IMR-90 (cell line): ENCODE measurements around the gene CPD. TPM values are rescaled to one million over a fixed set of nuclear protein-coding genes. Genes with fewer than 3 reads are reported as not detected.

ENCODE experiments used
- ATAC-seq: fragments of 200-7000 bp; cut with Tn5 transposase; 2 replicates; pipeline ENCODE4 v1.9.1; 2020; ENCODE audit warnings: low read depth, mild to moderate bottlenecking, moderate library complexity
- BruUV-seq: library from RNA; stranded (reverse); fragments of 400-500 nt; replicated peaks from 2 replicates; lab custom pipeline; 2021; lab: Mats Ljungman, UMichigan
- CTCF ChIA-PET: fragments of 300-600 bp; formaldehyde crosslinking; extraction: SDS; loops from one replicate; lab custom pipeline; 2021; ENCODE audit warnings: antibody characterized with exemption; lab: Yijun Ruan, JAX
- POLR2A ChIA-PET: fragments of 300-600 bp; sonication (Branson Sonifier 250); formaldehyde crosslinking; loops from one replicate; lab custom pipeline; 2022; ENCODE audit warnings: antibody characterized with exemption; ENCODE audit not compliant: unreplicated experiment; lab: Charles Lee
- DNase-seq: peaks from one replicate; pipeline ENCODE4 v3.0.0; 2013
- H2AFZ ChIP-seq: replicated peaks from 2 replicates; pipeline ENCODE3; 2013; ENCODE audit warnings: low read length, mild to moderate bottlenecking; ENCODE audit not compliant: poor library complexity
- H2AK5ac ChIP-seq: 2 replicates; pipeline ENCODE4 v1.6.1; 2013; ENCODE audit warnings: low read depth, low read length, inconsistent platforms
- H2AK9ac ChIP-seq: replicated peaks from 2 replicates; pipeline ENCODE3; 2013; ENCODE audit warnings: mild to moderate bottlenecking, low read depth, low read length, moderate library complexity; ENCODE audit not compliant: poor library complexity
- H2BK120ac ChIP-seq: 2 replicates; pipeline ENCODE4 v1.6.1; 2013; ENCODE audit warnings: low read depth, low read length, inconsistent platforms
- H2BK15ac ChIP-seq: 3 replicates; pipeline ENCODE4 v1.6.1; 2013; ENCODE audit warnings: low read depth, low read length, inconsistent platforms
- H2BK20ac ChIP-seq: 2 replicates; pipeline ENCODE4 v1.6.1; 2013; ENCODE audit warnings: low read depth, mild to moderate bottlenecking, inconsistent platforms, low read length, moderate library complexity
- H2BK5ac ChIP-seq: 2 replicates; pipeline ENCODE4 v1.6.1; 2013; ENCODE audit warnings: mild to moderate bottlenecking, low read depth, low read length, inconsistent platforms; ENCODE audit not compliant: poor library complexity, severe bottlenecking
- H3K14ac ChIP-seq: replicated peaks from 2 replicates; pipeline ENCODE4 v1.6.1; 2013; ENCODE audit warnings: low read depth, low read length, inconsistent platforms
- H3K18ac ChIP-seq: 2 replicates; pipeline ENCODE4 v1.6.1; 2013; ENCODE audit warnings: low read depth, low read length, control low read depth
- H3K23ac ChIP-seq: 2 replicates; pipeline ENCODE4 v1.6.1; 2013; ENCODE audit warnings: low read depth, low read length, inconsistent platforms
- H3K27ac ChIP-seq: 2 replicates; pipeline ENCODE4 v1.5.1; 2013; ENCODE audit warnings: mild to moderate bottlenecking, control low read depth, low read length; ENCODE audit not compliant: insufficient read depth
- H3K27me3 ChIP-seq: 2 replicates; pipeline ENCODE4 v1.6.1; 2013; ENCODE audit warnings: low read length; ENCODE audit not compliant: control insufficient read depth, insufficient read depth
- H3K36me3 ChIP-seq: 2 replicates; pipeline ENCODE4 v1.6.1; 2013; ENCODE audit warnings: low read length, mixed read lengths; ENCODE audit not compliant: control insufficient read depth, insufficient read depth
- H3K4ac ChIP-seq: 2 replicates; pipeline ENCODE4 v1.6.1; 2013; ENCODE audit warnings: low read depth, low read length, inconsistent platforms
- H3K4me1 ChIP-seq: 2 replicates; pipeline ENCODE4 v1.6.1; 2013; ENCODE audit warnings: low read length, mixed read lengths; ENCODE audit not compliant: control insufficient read depth, insufficient read depth
- H3K4me2 ChIP-seq: 2 replicates; pipeline ENCODE4 v1.6.1; 2013; ENCODE audit warnings: low read depth, mild to moderate bottlenecking, control low read depth, low read length, moderate library complexity
- H3K4me3 ChIP-seq: 2 replicates; pipeline ENCODE4 v1.5.1; 2013; ENCODE audit warnings: low read depth, mild to moderate bottlenecking, control low read depth, low read length, moderate library complexity; ENCODE audit not compliant: insufficient read depth
- H3K56ac ChIP-seq: 2 replicates; pipeline ENCODE4 v1.6.1; 2013; ENCODE audit warnings: low read length, inconsistent platforms; ENCODE audit not compliant: insufficient read depth; ENCODE audit errors: extremely low read depth
- H3K79me1 ChIP-seq, 2 experiments: 2 replicates each; pipeline ENCODE4 v1.6.1; 2013; ENCODE audit warnings: low read length in 2 of 2, inconsistent platforms in 1 of 2, low read depth in 1 of 2
- H3K9ac ChIP-seq: 2 replicates; pipeline ENCODE4 v1.6.1; 2013; ENCODE audit warnings: low read depth, low read length, control low read depth
- H3K9me1 ChIP-seq: 2 replicates; pipeline ENCODE4 v1.6.1; 2013; ENCODE audit warnings: low read length, inconsistent platforms; ENCODE audit not compliant: insufficient read depth
- H3K9me3 ChIP-seq: 2 replicates; pipeline ENCODE4 v1.6.1; 2013; ENCODE audit warnings: low read length; ENCODE audit not compliant: control insufficient read depth, insufficient read depth
- H4K20me1 ChIP-seq: 2 replicates; pipeline ENCODE4 v1.6.1; 2013; ENCODE audit warnings: low read length, inconsistent platforms; ENCODE audit not compliant: insufficient read depth
- H4K5ac ChIP-seq: 2 replicates; pipeline ENCODE4 v1.6.1; 2013; ENCODE audit warnings: mild to moderate bottlenecking, low read depth, low read length, control low read depth
- H4K8ac ChIP-seq, 2 experiments: 2 replicates each; pipeline ENCODE4 v1.6.1; 2013; ENCODE audit warnings: low read depth in 2 of 2, low read length in 2 of 2, control low read depth in 1 of 2, inconsistent platforms in 1 of 2
- H4K91ac ChIP-seq: 2 replicates; pipeline ENCODE4 v1.6.1; 2013; ENCODE audit warnings: low read depth, low read length, inconsistent platforms; ENCODE audit not compliant: insufficient read depth
- CTCF ChIP-seq: conservative IDR thresholded peaks from 2 replicates; pipeline ENCODE4 v1.5.1; 2012; ENCODE audit warnings: mild to moderate bottlenecking, low read depth, low read length, improper control_type of control experiment
- MAFK ChIP-seq: IDR thresholded peaks from 2 replicates; pipeline ENCODE4 v1.6.1; 2012; ENCODE audit warnings: low read depth, low read length, improper control_type of control experiment
- MAZ ChIP-seq: IDR thresholded peaks from 2 replicates; pipeline ENCODE4 v1.6.1; 2012; ENCODE audit warnings: low read depth, mild to moderate bottlenecking, low read length, improper control_type of control experiment, moderate library complexity, borderline replicate concordance
- MXI1 ChIP-seq: IDR thresholded peaks from 2 replicates; pipeline ENCODE4 v1.6.1; 2012; ENCODE audit warnings: low read depth, mild to moderate bottlenecking, low read length, moderate library complexity, borderline replicate concordance
- NFE2L2 ChIP-seq: fragments of 150-350 bp; IDR thresholded peaks from 2 replicates; pipeline ENCODE4 v1.6.1; 2016; ENCODE audit warnings: low read depth, mild to moderate bottlenecking, low read length
- RCOR1 ChIP-seq: IDR thresholded peaks from 2 replicates; pipeline ENCODE4 v1.6.1; 2012; ENCODE audit warnings: mild to moderate bottlenecking, low read length, improper control_type of control experiment; ENCODE audit not compliant: insufficient replicate concordance
- WGBS, 2 experiments: methylation state at CpG; one replicate each; pipeline versions ENCODE4 v1.1.5 to v1.1.7; 2013; ENCODE audit warnings: missing lambda C conversion rate in 2 of 2; ENCODE audit not compliant: insufficient read length in 1 of 2; ENCODE audit errors: extremely low coverage in 2 of 2; 5-methylcytosine and 5-hydroxymethylcytosine counted together
- dilution Hi-C: fragments of 300-500 bp; cut with HindIII; formaldehyde crosslinking; loops from one replicate; pipeline ENCODE4 v1.14.3; 2018; ENCODE audit warnings: low sequenced_read_pairs; ENCODE audit not compliant: unreplicated experiment
- in situ Hi-C: fragments of 300-500 bp; cut with MboI; formaldehyde crosslinking; loops from 3 replicates; pipeline ENCODE4 v1.14.3; 2019; ENCODE audit warnings: low sequenced_read_pairs, inconsistent platforms, mixed read lengths
- intact Hi-C: fragments of 100-400 bp; cut with micrococcal nuclease; formaldehyde crosslinking; loops from 2 replicates; pipeline ENCODE4 v1.10.0; 2022
- polyA plus RNA-seq, 3 experiments: library from polyadenylated mRNA; depleted of rRNA; stranded (reverse); fragments of >200 nt; gene quantifications; 2 replicates each; pipeline ENCODE4 v1.2.3, GENCODE V29; 2012; ENCODE audit warnings: low replicate concordance in 1 of 3
- total RNA-seq: library from RNA; depleted of rRNA; stranded (reverse); fragments of >200 nt; gene quantifications from 2 replicates; pipeline ENCODE4 v1.2.3, GENCODE V29; 2012
- TF ChIP-seq, protein P1 (sequence below): fragments of 150-350 bp; IDR thresholded peaks from 2 replicates; pipeline ENCODE4 v1.6.1; 2017; ENCODE audit warnings: mild to moderate bottlenecking, antibody characterized with exemption, low read length, low read depth

CPD gene
- total and polyA plus RNA-seq, 2 of the 4 experiments (the other 2 are of a cell fraction) = 23.4 to 94.5 TPM

- ATAC-seq (no peak), DNase-seq (no peak)
- peak overlapping the region; percentile 58 for H3K4ac ChIP-seq
- no peak overlapping the region for H3K9ac ChIP-seq
- TF ChIP-seq CTCF (no peak), MAZ (no peak), RCOR1 (no peak), NFE2L2 (no peak), MAFK (no peak), MXI1 (no peak)
- TF ChIP-seq, protein P1, sequence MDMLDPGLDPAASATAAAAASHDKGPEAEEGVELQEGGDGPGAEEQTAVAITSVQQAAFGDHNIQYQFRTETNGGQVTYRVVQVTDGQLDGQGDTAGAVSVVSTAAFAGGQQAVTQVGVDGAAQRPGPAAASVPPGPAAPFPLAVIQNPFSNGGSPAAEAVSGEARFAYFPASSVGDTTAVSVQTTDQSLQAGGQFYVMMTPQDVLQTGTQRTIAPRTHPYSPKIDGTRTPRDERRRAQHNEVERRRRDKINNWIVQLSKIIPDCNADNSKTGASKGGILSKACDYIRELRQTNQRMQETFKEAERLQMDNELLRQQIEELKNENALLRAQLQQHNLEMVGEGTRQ = no peak
- H3K4me3 ChIP-seq = no peak overlapping the region
- in situ Hi-C loops = no loop called here
- peaks cover 20 to 46% of the 10 kb centered on the region in 2 experiments; a peak in 3 of 4 replicates for H3K79me1 ChIP-seq
- H2BK20ac ChIP-seq = no peak overlapping the region
- no peak overlapping the region for H3K4me2 ChIP-seq
- H3K27ac ChIP-seq = no peak overlapping the region; the same call in 1 of the 2 replicates
- POLR2A ChIA-PET = no interaction called here
- H3K36me3 ChIP-seq = peaks cover 24% of the 10 kb centered on the region
- H2BK120ac ChIP-seq = no peak overlapping the region
- no peak overlapping the region for H2AFZ ChIP-seq
- 0 out of 2 replicates have a peak overlapping the region, but pooled peaks have one; percentile 80 for H4K5ac ChIP-seq
- no peak overlapping the region for H2BK15ac ChIP-seq
- H3K4me1 ChIP-seq = peaks cover 10% of the 10 kb centered on the region
- no CpG with 5 or more reads among the region's 5 CpGs for WGBS, 2 experiments
- H2BK5ac ChIP-seq = peak overlapping the region; percentile 29
- peak overlapping the region; percentile 71; the same call in 1 of the 2 replicates for H3K23ac ChIP-seq
- no peaks in the 10 kb centered on the region for H3K9me3 ChIP-seq
- intact Hi-C loops = no loop called here
- H3K56ac ChIP-seq = no peak overlapping the region
- H2AK9ac ChIP-seq = no peak overlapping the region
- H2AK5ac ChIP-seq = no peak overlapping the region; the same call in 1 of the 2 replicates
- 0 out of 2 replicates have a peak overlapping the region, but pooled peaks have one; percentile 47 for H3K18ac ChIP-seq
- dilution Hi-C loops = no loop called here
- peaks cover 10% of the 10 kb centered on the region for H4K20me1 ChIP-seq
- CTCF ChIA-PET = no interaction called here
- H3K9me1 ChIP-seq = peaks cover 12% of the 10 kb centered on the region; the same call in 1 of the 2 replicates
- no TSS peak for BruUV-seq
- peak overlapping the region; percentile 64 for H3K14ac ChIP-seq
- H4K8ac ChIP-seq = peak overlapping the region in 1 of 2 experiments; percentile 48; a peak in 2 of 4 replicates
- no peaks in the 10 kb centered on the region for H3K27me3 ChIP-seq
- no peak overlapping the region; the same call in 1 of the 2 replicates for H4K91ac ChIP-seq
Observed at GRCh38 chr17:30519166-30519565, 140.4 kb downstream of the CPD start.
